Gastroesophageal sphincter (tissue), 4 donors: ENCODE measurements around the gene TRAPPC4. TPM values are rescaled to one million over a fixed set of nuclear protein-coding genes. Genes with fewer than 3 reads are reported as not detected.

ENCODE experiments used
- ATAC-seq: fragments of 150-250 bp; one replicate; pipeline ENCODE4 v1.9.1; 2016; ENCODE audit warnings: mild to moderate bottlenecking, moderate library complexity
- H3K27ac ChIP-seq, 4 donors: fragments of 200-600 bp; sonication (generic) in 3 of 4; 1 replicate in 3 of 4; 2 replicates in 1 of 4; pipeline ENCODE4 v1.5.1; 2016 to 2019
- H3K27me3 ChIP-seq: fragments of 200-600 bp; sonication (generic); one replicate; pipeline ENCODE4 v1.5.1; 2019
- H3K36me3 ChIP-seq, 2 donors: fragments of 200-600 bp; sonication (generic); one replicate each; pipeline ENCODE4 v1.5.1; 2019; ENCODE audit warnings: control low read depth in 1 of 2
- H3K4me1 ChIP-seq, 3 donors: fragments of 200-600 bp; sonication (generic); 1 replicate in 2 of 3; 2 replicates in 1 of 3; pipeline ENCODE4 v1.5.1; 2016 to 2019; ENCODE audit warnings: control low read depth in 2 of 3
- H3K4me3 ChIP-seq, 2 donors: fragments of 200-600 bp; sonication (generic); one replicate each; pipeline ENCODE4 v1.5.1; 2019; ENCODE audit warnings: mild to moderate bottlenecking in 1 of 2, moderate library complexity in 1 of 2
- H3K9me3 ChIP-seq, 3 donors: fragments of 200-600 bp; sonication (generic); one replicate each; pipeline ENCODE4 v1.5.1; 2017 to 2019; ENCODE audit warnings: control low read depth in 2 of 3
- EP300 ChIP-seq: sonication (generic); formaldehyde crosslinking; IDR thresholded peaks from one replicate; pipeline ENCODE4 v1.6.1; 2017; ENCODE audit warnings: antibody characterized with exemption, mild to moderate bottlenecking
- POLR2A ChIP-seq, 2 donors: fragments of 450-650 bp; IDR thresholded peaks; one replicate each; pipeline ENCODE4 v1.6.1; 2017; ENCODE audit warnings: antibody characterized with exemption in 2 of 2, mild to moderate bottlenecking in 2 of 2, moderate library complexity in 1 of 2
- POLR2AphosphoS5 ChIP-seq: sonication (generic); formaldehyde crosslinking; IDR thresholded peaks from one replicate; pipeline ENCODE4 v1.6.1; 2017; ENCODE audit warnings: antibody characterized with exemption
- WGBS, 2 donors: methylation state at CpG; one replicate each; pipeline ENCODE4 v1.1.5; 2018; ENCODE audit warnings: low coverage in 1 of 2; 5-methylcytosine and 5-hydroxymethylcytosine counted together
- total RNA-seq, 4 donors: library from RNA; depleted of rRNA; stranded (reverse); fragments of >200 nt; gene quantifications; one replicate each; pipeline ENCODE4 v1.1.0, GENCODE V29; 2016
- TF ChIP-seq, protein P1 (sequence below), 4 experiments: fragments of 200-600 bp in 2 of 4; fragments of 450-650 bp in 2 of 4; sonication (generic) in 1 of 4; IDR thresholded peaks; one replicate each; pipeline ENCODE4 v1.5.1; 2017 to 2019; ENCODE audit warnings: antibody characterized with exemption in 4 of 4, mild to moderate bottlenecking in 2 of 4, moderate library complexity in 2 of 4

The TRAPPC4 gene
- total RNA-seq, 4 donors from 2014 or later, result 44.4 to 69.0 (median 52.1) TPM

DNA sequence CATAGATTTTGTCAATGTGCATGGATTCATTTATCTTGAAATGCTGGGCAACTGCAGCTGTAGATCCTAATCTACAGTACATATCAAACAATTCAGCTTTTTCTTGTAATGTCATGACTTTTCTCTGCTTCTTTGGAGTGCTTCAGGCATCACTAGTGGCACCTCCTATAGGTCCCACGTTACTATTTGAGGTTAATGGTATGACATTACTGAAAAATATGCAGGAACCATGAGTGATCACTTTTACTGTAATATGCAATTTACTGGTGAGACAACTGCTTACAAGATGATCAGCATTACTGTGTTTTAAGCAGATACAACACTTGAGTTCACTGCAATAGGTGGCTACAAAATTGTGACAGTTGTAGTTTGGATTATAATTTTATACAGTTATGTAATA lies 17.7 kb upstream of the TRAPPC4 start:
- Histone ChIP-seq H3K27me3 (no peaks in the 10 kb centered on the region), H3K4me1 (peaks cover 0 to 46% (median 17%) of the 10 kb centered on the region in 3 donors), H3K9me3 (no peaks in the 10 kb centered on the region), H3K27ac (no peak overlapping the region), H3K4me3 (no peak overlapping the region), H3K36me3 (peaks cover 0 to 67% of the 10 kb centered on the region in 2 donors)
- 31 to 56% methylated on average over 1 of the region's 1 CpG for WGBS, 2 donors
- TF ChIP-seq POLR2AphosphoS5 (no peak), POLR2A (IDR thresholded peaks at IDR 0.05) (no peak), EP300 (no peak)
- TF ChIP-seq, protein P1, sequence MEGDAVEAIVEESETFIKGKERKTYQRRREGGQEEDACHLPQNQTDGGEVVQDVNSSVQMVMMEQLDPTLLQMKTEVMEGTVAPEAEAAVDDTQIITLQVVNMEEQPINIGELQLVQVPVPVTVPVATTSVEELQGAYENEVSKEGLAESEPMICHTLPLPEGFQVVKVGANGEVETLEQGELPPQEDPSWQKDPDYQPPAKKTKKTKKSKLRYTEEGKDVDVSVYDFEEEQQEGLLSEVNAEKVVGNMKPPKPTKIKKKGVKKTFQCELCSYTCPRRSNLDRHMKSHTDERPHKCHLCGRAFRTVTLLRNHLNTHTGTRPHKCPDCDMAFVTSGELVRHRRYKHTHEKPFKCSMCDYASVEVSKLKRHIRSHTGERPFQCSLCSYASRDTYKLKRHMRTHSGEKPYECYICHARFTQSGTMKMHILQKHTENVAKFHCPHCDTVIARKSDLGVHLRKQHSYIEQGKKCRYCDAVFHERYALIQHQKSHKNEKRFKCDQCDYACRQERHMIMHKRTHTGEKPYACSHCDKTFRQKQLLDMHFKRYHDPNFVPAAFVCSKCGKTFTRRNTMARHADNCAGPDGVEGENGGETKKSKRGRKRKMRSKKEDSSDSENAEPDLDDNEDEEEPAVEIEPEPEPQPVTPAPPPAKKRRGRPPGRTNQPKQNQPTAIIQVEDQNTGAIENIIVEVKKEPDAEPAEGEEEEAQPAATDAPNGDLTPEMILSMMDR (IDR thresholded peaks at IDR 0.05), result no peak
- ATAC-seq, result no peak

GRCh38 chr11:119006656-119007055 lies 11.9 kb upstream of the TRAPPC4 start:
- Histone ChIP-seq H3K27me3 (no peaks in the 10 kb centered on the region), H3K9me3 (no peaks in the 10 kb centered on the region), H3K4me1 (no peaks in the 10 kb centered on the region), H3K36me3 (peaks cover 0 to 100% of the 10 kb centered on the region in 2 donors), H3K27ac (no peak overlapping the region), H3K4me3 (no peak overlapping the region)
- 89 to 100% methylated on average over 1 of the region's 4 CpGs for WGBS, 2 donors
- ATAC-seq, result no peak
- TF ChIP-seq POLR2A (IDR thresholded peaks at IDR 0.05) (no peak), EP300 (no peak), POLR2AphosphoS5 (no peak)
- TF ChIP-seq, protein P1 (IDR thresholded peaks at IDR 0.05), result no peak

DNA sequence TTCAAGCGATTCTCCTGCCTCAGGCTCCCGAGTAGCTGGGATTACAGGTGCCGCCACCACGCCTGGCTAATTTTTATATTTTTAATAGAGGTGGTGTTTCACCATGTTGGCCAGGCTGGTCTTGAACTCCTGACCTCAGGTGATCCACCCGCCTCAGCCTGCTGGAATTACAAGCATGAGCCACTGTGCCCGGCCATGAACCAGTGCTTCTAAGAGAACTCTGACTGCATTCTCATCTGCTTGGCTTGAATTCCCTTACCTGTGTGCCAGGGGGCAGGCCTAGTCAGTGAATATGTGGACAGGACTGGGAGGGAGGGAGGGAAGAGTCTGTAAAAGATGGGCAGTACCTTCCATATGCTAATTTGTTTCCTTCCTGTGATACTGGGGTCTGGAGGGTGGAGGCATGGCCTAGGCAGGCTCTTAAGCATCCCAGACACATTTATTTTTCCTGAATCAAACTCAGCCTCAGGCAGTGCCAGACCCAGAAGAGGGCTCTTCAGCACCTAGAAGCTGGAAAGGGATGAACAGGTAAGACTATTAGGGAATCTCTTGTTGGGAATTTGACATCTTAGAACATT lies 7.0 kb upstream of the TRAPPC4 start:
- H3K4me1 ChIP-seq, result peaks cover under 1 to 29% (median 9%) of the 10 kb centered on the region in 3 donors
- no peak overlapping the region for H3K27ac ChIP-seq
- H3K9me3 ChIP-seq, result no peaks in the 10 kb centered on the region
- H3K36me3 ChIP-seq, result peaks cover 0 to 100% of the 10 kb centered on the region in 2 donors
- 62% methylated on average over 4 of the region's 6 CpGs; no CpG with 5 or more reads in 1 of the 2 donors for WGBS, 2 donors
- TF ChIP-seq, protein P1 (IDR thresholded peaks at IDR 0.05), result no peak
- TF ChIP-seq POLR2AphosphoS5, result no peak
- no peak for TF ChIP-seq EP300
- no peak for TF ChIP-seq POLR2A (IDR thresholded peaks at IDR 0.05)
- H3K27me3 ChIP-seq, result no peaks in the 10 kb centered on the region
- no peak overlapping the region for H3K4me3 ChIP-seq
- ATAC-seq, result no peak

DNA sequence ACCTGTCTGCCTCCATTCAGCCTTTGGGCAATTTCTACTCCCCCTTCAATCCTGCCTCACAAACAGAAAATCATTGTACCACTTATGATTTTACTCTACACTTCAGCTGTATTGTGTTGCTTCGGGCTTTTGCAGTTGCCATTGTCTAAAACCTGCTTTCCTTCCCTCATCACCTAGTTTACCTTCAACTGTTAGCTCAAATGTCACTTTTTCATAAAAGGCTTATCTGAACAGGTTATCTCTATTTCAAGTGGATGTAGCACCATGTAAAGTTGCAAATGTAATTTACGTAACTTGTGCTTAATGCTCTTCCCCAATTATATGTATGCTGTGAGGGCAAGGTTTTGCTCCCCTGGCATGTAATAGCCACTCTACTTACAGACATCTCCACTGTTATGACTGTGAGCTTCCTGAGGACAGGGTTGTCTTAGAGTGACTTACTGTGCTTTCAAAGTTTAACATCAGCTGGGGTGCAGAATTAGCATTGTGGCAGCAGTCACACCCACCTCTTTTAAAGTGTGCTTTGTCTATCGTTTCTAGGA lies 5.9 kb upstream of the TRAPPC4 start:
- TF ChIP-seq POLR2AphosphoS5 (no peak), POLR2A (IDR thresholded peaks at IDR 0.05) (no peak), EP300 (no peak)
- TF ChIP-seq, protein P1 (IDR thresholded peaks at IDR 0.05), result no peak
- peaks cover 6 to 39% (median 15%) of the 10 kb centered on the region in 3 donors for H3K4me1 ChIP-seq
- peaks cover 0 to 93% of the 10 kb centered on the region in 2 donors for H3K36me3 ChIP-seq
- H3K27me3 ChIP-seq, result no peaks in the 10 kb centered on the region
- 79 to 82% methylated on average over 2 to 3 of the region's 3 CpGs for WGBS, 2 donors
- no peak for ATAC-seq
- H3K27ac ChIP-seq, result no peak overlapping the region
- no peak overlapping the region for H3K4me3 ChIP-seq
- H3K9me3 ChIP-seq, result no peaks in the 10 kb centered on the region
